HG03442 (cell line): ENCODE measurements around the gene TNIP1.

ENCODE experiments used
- ATAC-seq: cut with Tn5 transposase; IDR thresholded peaks from one replicate; pipeline ENCODE4 v1.9.1; 2021; ENCODE audit warnings: mild to moderate bottlenecking, moderate library complexity; ENCODE audit not compliant: unreplicated experiment

Gene TNIP1

GRCh38 chr5:151047814-151048425, 32.9 kb downstream of the TNIP1 start:
- ATAC-seq: peak; percentile 58

- no peak for ATAC-seq
Observed at GRCh38 chr5:151042453-151043093, 38.3 kb downstream of the TNIP1 start.

GRCh38 chr5:151041577-151042268, 39.1 kb downstream of the TNIP1 start:
- no peak for ATAC-seq

- no peak for ATAC-seq
Observed at GRCh38 chr5:151040211-151040747, 40.6 kb downstream of the TNIP1 start.

GRCh38 chr5:151039665-151040064, 41.2 kb downstream of the TNIP1 start:
- ATAC-seq: no peak

- no peak for ATAC-seq
Observed at GRCh38 chr5:151038801-151039238, 42.0 kb downstream of the TNIP1 start.

GRCh38 chr5:151038412-151038745, 42.5 kb downstream of the TNIP1 start:
- ATAC-seq: no peak

GRCh38 chr5:151037561-151038411, 43.0 kb downstream of the TNIP1 start:
- no peak for ATAC-seq

GRCh38 chr5:151036556-151036955, 44.3 kb downstream of the TNIP1 start:
- no peak for ATAC-seq

GRCh38 chr5:151034422-151035379, 46.1 kb downstream of the TNIP1 start:
- no peak for ATAC-seq

GRCh38 chr5:151033217-151033934, 47.5 kb downstream of the TNIP1 start:
- no peak for ATAC-seq

GRCh38 chr5:151031554-151031953, 49.3 kb downstream of the TNIP1 start:
- ATAC-seq: no peak

- no peak for ATAC-seq
Observed at GRCh38 chr5:151030379-151030778, 50.5 kb downstream of the TNIP1 start.

GRCh38 chr5:151030056-151030336, 50.8 kb downstream of the TNIP1 start:
- ATAC-seq: no peak

GRCh38 chr5:151029179-151030055, 51.4 kb downstream of the TNIP1 start:
- ATAC-seq: no peak

GRCh38 chr5:151028717-151029116, 52.1 kb downstream of the TNIP1 start:
- no peak for ATAC-seq

- no peak for ATAC-seq
Observed at GRCh38 chr5:151027961-151028479, 52.8 kb downstream of the TNIP1 start.

- ATAC-seq: no peak
Observed at GRCh38 chr5:151026679-151027078, 54.2 kb downstream of the TNIP1 start.
